Measurements from ENCODE around the gene ESD.
"Not testable (repeated sequence)": the region's sequence is repeated elsewhere in the genome, so short reads cannot be mapped to it uniquely, and the experiment has no call there.

Gene ESD

GRCh38 chr13:46757640-46758039, 39.3 kb downstream of the ESD start:
- Histone ChIP-seq H3K27me3 (ENCODE audit: insufficient read depth, low read depth, severe bottlenecking) (no peaks in the 10 kb centered on the region), H3K4me3 (ENCODE audit: low read depth, low read length) (no peak overlapping the region), H3K27ac (no peak overlapping the region), H3K36me3 (no peaks in the 10 kb centered on the region), H3K9me3 (ENCODE audit: severe bottlenecking) (no peaks in the 10 kb centered on the region)
- no peak for DNase-seq
- TF ChIP-seq CTCF (IDR thresholded peaks at IDR 0.05; ENCODE audit: low read depth, low read length) = no peak

GRCh38 chr13:46756977-46757376, 40.0 kb downstream of the ESD start:
- Histone ChIP-seq H3K4me3 (ENCODE audit: low read depth, low read length) (no peak overlapping the region), H3K9me3 (ENCODE audit: severe bottlenecking) (no peaks in the 10 kb centered on the region), H3K27me3 (ENCODE audit: insufficient read depth, low read depth, severe bottlenecking) (no peaks in the 10 kb centered on the region), H3K27ac (no peak overlapping the region), H3K36me3 (no peaks in the 10 kb centered on the region)
- no peak for TF ChIP-seq CTCF (IDR thresholded peaks at IDR 0.05; ENCODE audit: low read depth, low read length)
- DNase-seq = no peak

GRCh38 chr13:46755508-46755907, 41.5 kb downstream of the ESD start:
- H3K27me3 ChIP-seq (ENCODE audit: insufficient read depth, low read depth, severe bottlenecking); H3K4me3 ChIP-seq (ENCODE audit: low read depth, low read length); H3K9me3 ChIP-seq (ENCODE audit: severe bottlenecking); DNase-seq; H3K36me3 ChIP-seq; H3K27ac ChIP-seq: not testable (repeated sequence)

GRCh38 chr13:46754812-46755211, 42.1 kb downstream of the ESD start:
- no peaks in the 10 kb centered on the region for H3K36me3 ChIP-seq
- no peaks in the 10 kb centered on the region for H3K9me3 ChIP-seq (ENCODE audit: severe bottlenecking)
- DNase-seq = no peak
- no peaks in the 10 kb centered on the region for H3K27me3 ChIP-seq (ENCODE audit: insufficient read depth, low read depth, severe bottlenecking)
- TF ChIP-seq CTCF (IDR thresholded peaks at IDR 0.05; ENCODE audit: low read depth, low read length) = no peak
- H3K4me3 ChIP-seq (ENCODE audit: low read depth, low read length) = no peak overlapping the region
- no peak overlapping the region for H3K27ac ChIP-seq

- no peak for DNase-seq
- Histone ChIP-seq H3K27me3 (ENCODE audit: insufficient read depth, low read depth, severe bottlenecking) (no peaks in the 10 kb centered on the region), H3K27ac (no peak overlapping the region), H3K9me3 (ENCODE audit: severe bottlenecking) (no peaks in the 10 kb centered on the region), H3K4me3 (ENCODE audit: low read depth, low read length) (no peak overlapping the region), H3K36me3 (no peaks in the 10 kb centered on the region)
- no peak for TF ChIP-seq CTCF (IDR thresholded peaks at IDR 0.05; ENCODE audit: low read depth, low read length)
These were observed 43.0 kb downstream of the ESD start for GRCh38 chr13:46753917-46754316.

GRCh38 chr13:46753137-46753536, 43.8 kb downstream of the ESD start:
- no peak for DNase-seq
- Histone ChIP-seq H3K9me3 (ENCODE audit: severe bottlenecking) (no peaks in the 10 kb centered on the region), H3K27ac (no peak overlapping the region), H3K4me3 (ENCODE audit: low read depth, low read length) (no peak overlapping the region), H3K27me3 (ENCODE audit: insufficient read depth, low read depth, severe bottlenecking) (no peaks in the 10 kb centered on the region), H3K36me3 (no peaks in the 10 kb centered on the region)
- TF ChIP-seq CTCF (IDR thresholded peaks at IDR 0.05; ENCODE audit: low read depth, low read length) = no peak
